Measurements from ENCODE around the gene WSB1. TPM values are rescaled to one million over a fixed set of nuclear protein-coding genes. Genes with fewer than 3 reads are reported as not detected.

Gene WSB1
- polyA plus RNA-seq, 2 of the 4 experiments (the other 2 are of a cell fraction), result 46.0 to 111 TPM

DNA sequence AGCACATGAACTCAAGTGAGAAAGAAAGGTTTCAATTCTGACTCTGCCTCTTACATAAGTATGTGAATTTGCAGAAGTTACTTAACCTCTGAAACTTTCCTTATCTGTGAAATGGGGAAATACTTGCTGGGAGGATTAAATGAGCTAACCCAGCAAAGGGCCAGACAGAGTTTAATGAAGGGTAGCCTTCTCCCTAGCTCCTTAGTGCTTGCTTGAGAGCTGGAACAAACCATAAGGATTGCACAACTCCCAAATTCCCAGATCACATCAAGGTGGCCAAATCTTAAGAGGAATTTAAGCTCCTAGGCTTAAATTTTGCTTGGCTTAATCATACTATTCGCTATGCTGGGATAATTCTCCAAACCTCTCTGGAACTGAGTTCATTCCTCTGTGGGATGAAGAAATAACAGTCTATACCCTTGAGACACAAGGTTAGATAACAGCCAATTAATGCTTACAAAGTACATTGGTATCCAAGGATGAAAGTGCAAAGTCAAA is 11.8 kb upstream of the WSB1 start:
- 81% methylated on average over 1 of the region's 1 CpG for WGBS (ENCODE audit: missing lambda C conversion rate)
- H3K4me3 ChIP-seq, result no peak overlapping the region
- H3K4me2 ChIP-seq, result no peak overlapping the region
- TF ChIP-seq CEBPB (IDR thresholded peaks at IDR 0.05) (peak; percentile 9 to 22; a peak in 2 of 4 replicates), HOXA7 (CRISPR knock-in tag; IDR thresholded peaks at IDR 0.05) (no peak)
- FAIRE-seq (peak; percentile 23), ATAC-seq (no peak), DNase-seq (ENCODE audit: low read depth in 1 of 2, low spot score in 1 of 2) (no peak)
- no peaks in the 10 kb centered on the region for H3K9me3 ChIP-seq
- H3K27ac ChIP-seq, result no peak overlapping the region
- no peaks in the 10 kb centered on the region for H3K4me1 ChIP-seq
- ChIA-PET CTCF (interaction anchor here (0.9 to 1.4 kb wide), 4 partner anchors 8 to 51 kb away, joined by 3 read pairs; partner anchors contain the start of gene WSB1), POLR2A (interaction anchor here (1.4 kb wide), 1 partner anchor 12 kb away, joined by 7 read pairs; the partner anchor contains the start of gene WSB1)

DNA sequence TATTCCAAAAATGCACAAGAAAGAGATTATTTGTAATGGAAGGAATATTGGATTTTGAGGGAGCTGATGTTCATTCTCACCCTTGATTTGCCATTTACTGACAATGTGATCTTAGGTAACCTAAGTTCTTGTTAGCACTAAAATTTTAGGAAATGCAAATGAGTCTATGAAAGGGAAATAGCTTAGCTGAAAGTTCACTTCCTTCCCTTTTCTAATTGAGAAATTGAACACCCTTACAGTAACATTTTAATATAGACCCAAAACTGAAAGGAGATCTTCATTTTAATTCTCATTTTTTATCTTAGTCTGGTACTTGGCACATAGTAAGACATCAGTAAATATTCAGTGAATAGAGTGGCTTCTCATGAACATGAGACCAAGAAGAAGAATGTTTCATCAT is 10.9 kb upstream of the WSB1 start:
- Histone ChIP-seq H3K4me3 (no peak overlapping the region), H3K4me1 (no peaks in the 10 kb centered on the region), H3K27ac (no peak overlapping the region), H3K4me2 (no peak overlapping the region), H3K9me3 (no peaks in the 10 kb centered on the region)
- no peak for DNase-seq (ENCODE audit: low read depth in 1 of 2, low spot score in 1 of 2)
- no peak for ATAC-seq
- ChIA-PET POLR2A (interaction anchor here (3.3 kb wide), 1 partner anchor 11 kb away, joined by 20 read pairs; the partner anchor contains the start of gene WSB1), CTCF (interaction anchor here (0.8 to 2.2 kb wide), 3 partner anchors 15 to 51 kb away, joined by 3 to 7 read pairs (median 3); no protein-coding TSS in a partner anchor)
- peak; percentile 18 for FAIRE-seq
- TF ChIP-seq CBX2 (IDR thresholded peaks at IDR 0.05; ENCODE audit: borderline replicate concordance, low read depth), result no peak
- TF ChIP-seq POLR2AphosphoS2 (conservative IDR thresholded peaks at IDR 0.05; ENCODE audit: low read length), result no peak
- TF ChIP-seq EHF (CRISPR knock-in tag; IDR thresholded peaks at IDR 0.05), result no peak
- TF ChIP-seq HOXA7 (CRISPR knock-in tag; IDR thresholded peaks at IDR 0.05), result no peak
- no peak for TF ChIP-seq FOXS1 (CRISPR knock-in tag; IDR thresholded peaks at IDR 0.05)
- no peak for TF ChIP-seq TFCP2L1 (CRISPR knock-in tag; IDR thresholded peaks at IDR 0.05)
- TF ChIP-seq RFX5 (IDR thresholded peaks at IDR 0.05), result no peak
- no peak for TF ChIP-seq EHMT2 (IDR thresholded peaks at IDR 0.05; ENCODE audit: low read depth)
- no peak for TF ChIP-seq MYC (IDR thresholded peaks at IDR 0.05; ENCODE audit: borderline replicate concordance, low read length)
- TF ChIP-seq, protein P1, sequence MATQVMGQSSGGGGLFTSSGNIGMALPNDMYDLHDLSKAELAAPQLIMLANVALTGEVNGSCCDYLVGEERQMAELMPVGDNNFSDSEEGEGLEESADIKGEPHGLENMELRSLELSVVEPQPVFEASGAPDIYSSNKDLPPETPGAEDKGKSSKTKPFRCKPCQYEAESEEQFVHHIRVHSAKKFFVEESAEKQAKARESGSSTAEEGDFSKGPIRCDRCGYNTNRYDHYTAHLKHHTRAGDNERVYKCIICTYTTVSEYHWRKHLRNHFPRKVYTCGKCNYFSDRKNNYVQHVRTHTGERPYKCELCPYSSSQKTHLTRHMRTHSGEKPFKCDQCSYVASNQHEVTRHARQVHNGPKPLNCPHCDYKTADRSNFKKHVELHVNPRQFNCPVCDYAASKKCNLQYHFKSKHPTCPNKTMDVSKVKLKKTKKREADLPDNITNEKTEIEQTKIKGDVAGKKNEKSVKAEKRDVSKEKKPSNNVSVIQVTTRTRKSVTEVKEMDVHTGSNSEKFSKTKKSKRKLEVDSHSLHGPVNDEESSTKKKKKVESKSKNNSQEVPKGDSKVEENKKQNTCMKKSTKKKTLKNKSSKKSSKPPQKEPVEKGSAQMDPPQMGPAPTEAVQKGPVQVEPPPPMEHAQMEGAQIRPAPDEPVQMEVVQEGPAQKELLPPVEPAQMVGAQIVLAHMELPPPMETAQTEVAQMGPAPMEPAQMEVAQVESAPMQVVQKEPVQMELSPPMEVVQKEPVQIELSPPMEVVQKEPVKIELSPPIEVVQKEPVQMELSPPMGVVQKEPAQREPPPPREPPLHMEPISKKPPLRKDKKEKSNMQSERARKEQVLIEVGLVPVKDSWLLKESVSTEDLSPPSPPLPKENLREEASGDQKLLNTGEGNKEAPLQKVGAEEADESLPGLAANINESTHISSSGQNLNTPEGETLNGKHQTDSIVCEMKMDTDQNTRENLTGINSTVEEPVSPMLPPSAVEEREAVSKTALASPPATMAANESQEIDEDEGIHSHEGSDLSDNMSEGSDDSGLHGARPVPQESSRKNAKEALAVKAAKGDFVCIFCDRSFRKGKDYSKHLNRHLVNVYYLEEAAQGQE (IDR thresholded peaks at IDR 0.05), result no peak
- TF ChIP-seq RARB (CRISPR knock-in tag; IDR thresholded peaks at IDR 0.05), result no peak
- TF ChIP-seq CBX8 (IDR thresholded peaks at IDR 0.05), result no peak
- no peak for TF ChIP-seq SMC3 (IDR thresholded peaks at IDR 0.05)
- no peak for TF ChIP-seq BHLHE40 (IDR thresholded peaks at IDR 0.05; ENCODE audit: low read depth, low read length)
- TF ChIP-seq JUNB (IDR thresholded peaks at IDR 0.05), result no peak
- TF ChIP-seq PHF8 (IDR thresholded peaks at IDR 0.05; ENCODE audit: borderline replicate concordance, low read depth), result no peak

DNA sequence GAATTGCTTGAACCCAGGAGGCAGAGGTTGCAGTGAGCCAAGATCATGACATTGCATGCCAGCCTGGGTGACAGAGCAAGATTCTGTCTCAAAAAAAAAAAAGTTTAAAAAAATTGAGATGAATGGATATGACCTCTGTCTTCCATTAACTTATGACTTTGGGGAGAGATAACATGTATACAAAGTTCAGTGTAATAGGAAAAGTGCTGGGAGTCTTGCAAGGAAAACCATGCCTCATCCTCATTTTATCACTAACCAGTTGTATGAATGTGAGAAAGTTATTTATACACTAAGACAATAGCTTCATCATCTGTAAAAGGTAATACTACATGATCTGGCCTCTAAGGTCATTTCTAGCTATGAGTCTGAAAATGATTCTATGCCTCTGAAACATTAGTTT is 10.2 kb upstream of the WSB1 start:
- TF ChIP-seq RFX5 (IDR thresholded peaks at IDR 0.05), result no peak
- no peak for TF ChIP-seq KDM5A (IDR thresholded peaks at IDR 0.05)
- no peak for TF ChIP-seq CHD4 (IDR thresholded peaks at IDR 0.05; ENCODE audit: borderline replicate concordance)
- no peak for TF ChIP-seq RAD21 (conservative IDR thresholded peaks at IDR 0.05 in 1 of 2, IDR thresholded peaks at IDR 0.05 in 1 of 2)
- TF ChIP-seq HOXA7 (CRISPR knock-in tag; IDR thresholded peaks at IDR 0.05), result no peak
- no peak for TF ChIP-seq JUNB (IDR thresholded peaks at IDR 0.05)
- TF ChIP-seq POLR2AphosphoS2 (conservative IDR thresholded peaks at IDR 0.05; ENCODE audit: low read length), result no peak
- TF ChIP-seq, protein P2, sequence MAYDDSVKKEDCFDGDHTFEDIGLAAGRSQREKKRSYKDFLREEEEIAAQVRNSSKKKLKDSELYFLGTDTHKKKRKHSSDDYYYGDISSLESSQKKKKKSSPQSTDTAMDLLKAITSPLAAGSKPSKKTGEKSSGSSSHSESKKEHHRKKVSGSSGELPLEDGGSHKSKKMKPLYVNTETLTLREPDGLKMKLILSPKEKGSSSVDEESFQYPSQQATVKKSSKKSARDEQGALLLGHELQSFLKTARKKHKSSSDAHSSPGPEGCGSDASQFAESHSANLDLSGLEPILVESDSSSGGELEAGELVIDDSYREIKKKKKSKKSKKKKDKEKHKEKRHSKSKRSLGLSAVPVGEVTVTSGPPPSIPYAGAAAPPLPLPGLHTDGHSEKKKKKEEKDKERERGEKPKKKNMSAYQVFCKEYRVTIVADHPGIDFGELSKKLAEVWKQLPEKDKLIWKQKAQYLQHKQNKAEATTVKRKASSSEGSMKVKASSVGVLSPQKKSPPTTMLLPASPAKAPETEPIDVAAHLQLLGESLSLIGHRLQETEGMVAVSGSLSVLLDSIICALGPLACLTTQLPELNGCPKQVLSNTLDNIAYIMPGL (CRISPR knock-in tag; IDR thresholded peaks at IDR 0.05; ENCODE audit: borderline replicate concordance), result no peak
- TF ChIP-seq, protein P3, sequence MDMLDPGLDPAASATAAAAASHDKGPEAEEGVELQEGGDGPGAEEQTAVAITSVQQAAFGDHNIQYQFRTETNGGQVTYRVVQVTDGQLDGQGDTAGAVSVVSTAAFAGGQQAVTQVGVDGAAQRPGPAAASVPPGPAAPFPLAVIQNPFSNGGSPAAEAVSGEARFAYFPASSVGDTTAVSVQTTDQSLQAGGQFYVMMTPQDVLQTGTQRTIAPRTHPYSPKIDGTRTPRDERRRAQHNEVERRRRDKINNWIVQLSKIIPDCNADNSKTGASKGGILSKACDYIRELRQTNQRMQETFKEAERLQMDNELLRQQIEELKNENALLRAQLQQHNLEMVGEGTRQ (IDR thresholded peaks at IDR 0.05), result no peak
- no peak for TF ChIP-seq FOXS1 (CRISPR knock-in tag; IDR thresholded peaks at IDR 0.05)
- Histone ChIP-seq H3K9me3 (no peaks in the 10 kb centered on the region), H3K4me1 (no peaks in the 10 kb centered on the region), H3K4me3 (no peak overlapping the region), H3K4me2 (no peak overlapping the region), H3K27ac (no peak overlapping the region)
- FAIRE-seq, result no peak
- POLR2A ChIA-PET, result interaction anchor here (3.3 kb wide), 1 partner anchor 10 kb away, joined by 20 read pairs; the partner anchor contains the start of gene WSB1
- CTCF ChIA-PET, result interaction anchor here (1.2 to 2.2 kb wide), 3 partner anchors 41 to 50 kb away, joined by 3 to 7 read pairs (median 4); no protein-coding TSS in a partner anchor
- no peak for ATAC-seq
- DNase-seq (ENCODE audit: low read depth in 1 of 2, low spot score in 1 of 2), result no peak
